Prostate gland (tissue), 2 donors: ENCODE measurements around the gene TPCN1. TPM values are rescaled to one million over a fixed set of nuclear protein-coding genes. Genes with fewer than 3 reads are reported as not detected.
A peak's percentile ranks its signal among the peaks of the same experiment; 100 is the strongest.

ENCODE experiments used
- DNase-seq: peaks from one replicate; pipeline ENCODE4 v3.0.0-alpha.2; 2019; ENCODE audit warnings: low spot score
- H3K27ac ChIP-seq, 2 donors: fragments of 200-600 bp; sonication (generic); 2 replicates each; pipeline ENCODE4 v1.5.1; 2017 to 2019
- H3K27me3 ChIP-seq: fragments of 200-600 bp; sonication (generic); replicated peaks from 2 replicates; pipeline ENCODE4 v1.5.1; 2019; ENCODE audit not compliant: insufficient read depth
- H3K36me3 ChIP-seq, 2 donors: fragments of 200-600 bp; sonication (generic); 1 replicate in 1 of 2; 2 replicates in 1 of 2; pipeline versions ENCODE4 v1.5.1 to v1.8.1; 2017 to 2019
- H3K4me1 ChIP-seq: fragments of 200-600 bp; sonication (generic); replicated peaks from 2 replicates; pipeline ENCODE4 v1.5.1; 2019
- H3K4me3 ChIP-seq, 2 donors: fragments of 200-600 bp; sonication (generic); 2 replicates each; pipeline ENCODE4 v1.5.1; 2017 to 2019
- H3K9me3 ChIP-seq: fragments of 200-600 bp; sonication (generic); 2 replicates; pipeline ENCODE4 v1.5.1; 2017
- CTCF ChIP-seq, 4 experiments: fragments of 200-600 bp in 2 of 4; fragments of 450-650 bp in 2 of 4; sonication (generic) in 2 of 4; IDR thresholded peaks; 1 replicate in 3 of 4; 2 replicates in 1 of 4; pipeline ENCODE4 v1.5.1; 2016 to 2019; ENCODE audit warnings: antibody characterized with exemption in 4 of 4, mild to moderate bottlenecking in 2 of 4, moderate library complexity in 2 of 4
- POLR2A ChIP-seq: fragments of 450-650 bp; IDR thresholded peaks from one replicate; pipeline ENCODE4 v1.6.1; 2016; ENCODE audit warnings: antibody characterized with exemption, mild to moderate bottlenecking
- POLR2AphosphoS5 ChIP-seq: sonication (generic); formaldehyde crosslinking; IDR thresholded peaks from one replicate; pipeline ENCODE4 v1.6.1; 2017; ENCODE audit warnings: antibody characterized with exemption
- WGBS: methylation state at CpG from one replicate; pipeline ENCODE4 v1.1.5; 2018; 5-methylcytosine and 5-hydroxymethylcytosine counted together
- intact Hi-C: fragments of 100-400 bp; cut with DNase I; formaldehyde crosslinking; loops from one replicate; pipeline ENCODE4 v1.14.2; 2022
- total RNA-seq, 2 donors: library from RNA; depleted of rRNA; stranded (reverse); fragments of >200 nt; gene quantifications; one replicate each; pipeline ENCODE4 v1.1.0, GENCODE V29; 2016

The TPCN1 gene
- total RNA-seq, 2 donors from 2014 or later: 52.6 to 65.3 TPM

- DNase-seq: no peak
- Histone ChIP-seq H3K4me3 (peak overlapping the region; percentile 86 to 97), H3K27ac (peak overlapping the region; percentile 87 to 91), H3K27me3 (no peaks in the 10 kb centered on the region), H3K36me3 (no peaks in the 10 kb centered on the region), H3K9me3 (no peaks in the 10 kb centered on the region), H3K4me1 (no peaks in the 10 kb centered on the region)
- TF ChIP-seq CTCF (IDR thresholded peaks at IDR 0.05) (no peak), POLR2A (no peak), POLR2AphosphoS5 (no peak)
- WGBS: 3% methylated on average over 11 of the region's 11 CpGs
- intact Hi-C loops: no loop called here
Measured at GRCh38 chr12:113186033-113186365, 35.3 kb upstream of the TPCN1 start.

DNA sequence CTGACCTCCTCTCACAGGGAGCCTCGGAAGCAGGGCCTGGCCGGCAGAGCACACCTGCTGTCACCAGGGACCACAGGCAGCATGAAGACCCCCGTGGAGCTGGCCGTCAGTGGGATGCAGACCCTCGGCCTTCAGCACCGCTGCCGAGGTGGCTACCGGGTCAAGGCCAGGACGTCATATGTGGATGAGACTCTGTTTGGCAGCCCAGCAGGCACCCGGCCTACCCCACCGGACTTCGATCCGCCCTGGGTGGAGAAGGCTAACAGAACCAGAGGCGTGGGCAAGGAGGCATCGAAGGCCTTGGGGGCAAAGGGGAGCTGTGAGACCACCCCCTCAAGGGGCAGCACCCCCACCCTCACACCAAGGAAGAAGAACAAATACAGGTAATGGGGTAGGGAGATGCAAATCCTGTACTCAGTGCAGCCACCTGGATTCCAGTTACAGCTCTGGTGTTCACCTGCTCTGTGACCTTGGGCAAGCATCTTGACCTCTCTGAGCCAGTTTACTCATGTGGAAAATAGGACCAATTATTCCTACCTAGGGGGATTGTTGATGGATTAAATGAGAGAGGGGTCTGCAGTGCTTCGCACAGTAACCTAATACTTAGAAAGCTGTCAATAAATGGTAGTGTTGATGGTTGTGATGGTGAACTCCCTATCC lies 34.5 kb upstream of the TPCN1 start:
- no peak overlapping the region for H3K27ac ChIP-seq
- H3K4me1 ChIP-seq: no peaks in the 10 kb centered on the region
- H3K9me3 ChIP-seq: no peaks in the 10 kb centered on the region
- H3K4me3 ChIP-seq: no peak overlapping the region
- peaks cover 0 to 3% of the 10 kb centered on the region in 2 donors for H3K36me3 ChIP-seq
- H3K27me3 ChIP-seq: no peaks in the 10 kb centered on the region
- WGBS: 85% methylated on average over 16 of the region's 16 CpGs
- intact Hi-C loops: no loop called here
- DNase-seq: no peak
- no peak for TF ChIP-seq POLR2AphosphoS5
- TF ChIP-seq CTCF (IDR thresholded peaks at IDR 0.05): no peak
- TF ChIP-seq POLR2A: no peak

- H3K4me1 ChIP-seq: no peaks in the 10 kb centered on the region
- H3K27ac ChIP-seq: no peak overlapping the region
- no peaks in the 10 kb centered on the region for H3K9me3 ChIP-seq
- TF ChIP-seq POLR2A (no peak), POLR2AphosphoS5 (no peak), CTCF (IDR thresholded peaks at IDR 0.05) (no peak)
- WGBS: 82% methylated on average over 2 of the region's 2 CpGs
- DNase-seq: no peak
- no peaks in the 10 kb centered on the region for H3K27me3 ChIP-seq
- intact Hi-C loops: no loop called here
- H3K4me3 ChIP-seq: no peak overlapping the region
- peaks cover 0 to 6% of the 10 kb centered on the region in 2 donors for H3K36me3 ChIP-seq
Measured at GRCh38 chr12:113189361-113189760, 31.9 kb upstream of the TPCN1 start.

DNA sequence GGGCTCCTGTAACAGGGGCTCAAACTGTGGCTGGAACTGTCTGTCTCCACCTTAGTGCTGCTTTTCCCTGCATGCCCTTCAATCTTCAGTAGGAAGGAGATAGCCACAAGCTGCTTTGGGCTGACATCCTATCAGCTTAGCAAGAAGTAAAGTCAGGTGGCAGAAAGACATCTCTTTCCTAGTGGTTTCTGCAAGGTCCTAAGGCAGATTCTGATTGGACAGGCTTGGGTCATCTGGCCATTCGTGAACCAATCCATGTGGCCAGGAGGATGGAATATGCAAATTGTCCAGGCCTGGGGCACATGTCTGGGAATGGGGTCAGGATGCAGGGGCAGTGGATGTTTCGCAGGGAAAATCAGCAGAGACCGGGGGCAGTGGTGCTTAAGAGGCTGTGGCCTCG lies 30.5 kb upstream of the TPCN1 start:
- no peak overlapping the region for H3K27ac ChIP-seq
- H3K36me3 ChIP-seq: peaks cover 0 to 6% of the 10 kb centered on the region in 2 donors
- 96% methylated on average over 4 of the region's 4 CpGs for WGBS
- H3K27me3 ChIP-seq: no peaks in the 10 kb centered on the region
- no peaks in the 10 kb centered on the region for H3K4me1 ChIP-seq
- intact Hi-C loops: loop anchor here (10.0 kb wide), 2 partner anchors 124 to 234 kb away; partner anchors contain the start of gene SDSL
- DNase-seq: no peak
- TF ChIP-seq POLR2A (no peak), CTCF (IDR thresholded peaks at IDR 0.05) (no peak), POLR2AphosphoS5 (no peak)
- H3K4me3 ChIP-seq: no peak overlapping the region
- no peaks in the 10 kb centered on the region for H3K9me3 ChIP-seq

GRCh38 chr12:113191227-113191626 lies 30.0 kb upstream of the TPCN1 start:
- Histone ChIP-seq H3K4me1 (no peaks in the 10 kb centered on the region), H3K27ac (no peak overlapping the region), H3K9me3 (no peaks in the 10 kb centered on the region), H3K27me3 (no peaks in the 10 kb centered on the region), H3K4me3 (no peak overlapping the region), H3K36me3 (peaks cover 0 to 6% of the 10 kb centered on the region in 2 donors)
- no peak for DNase-seq
- intact Hi-C loops: loop anchor here (10.0 kb wide), 2 partner anchors 124 to 234 kb away; partner anchors contain the start of gene SDSL
- no peak for TF ChIP-seq CTCF (IDR thresholded peaks at IDR 0.05)
- TF ChIP-seq POLR2A: no peak
- no peak for TF ChIP-seq POLR2AphosphoS5
- 92% methylated on average over 15 of the region's 19 CpGs for WGBS
